AG04449 (cell line): ENCODE data around the gene C9orf153.

Experiments used
- CTCF ChIA-PET: fragments of 350-600 bp; formaldehyde crosslinking; extraction: SDS; loops from one replicate; lab custom pipeline; 2021; ENCODE audit warnings: antibody characterized with exemption; lab: Yijun Ruan, JAX
- POLR2A ChIA-PET: fragments of 400-600, 350-600 bp; formaldehyde crosslinking; extraction: SDS; loops from one replicate; lab custom pipeline; 2020; ENCODE audit warnings: antibody characterized with exemption, inconsistent platforms; lab: Yijun Ruan, JAX
- DNase-seq: peaks from one replicate; pipeline ENCODE4 v3.0.0-alpha.2; 2010; ENCODE audit warnings: low read depth, low spot score
- H3K4me3 ChIP-seq: 2 replicates; pipeline ENCODE4 v1.5.1; 2011; ENCODE audit warnings: low read depth, mild to moderate bottlenecking, control low read depth, low read length
- CTCF ChIP-seq: IDR thresholded peaks from one replicate; pipeline ENCODE4 v1.5.1; 2011; ENCODE audit warnings: mild to moderate bottlenecking, moderate library complexity, low read length, control low read depth, inconsistent platforms; ENCODE audit not compliant: insufficient read depth; ENCODE audit errors: missing control alignments

C9orf153 gene

GRCh38 chr9:86246752-86247161 lies 12.7 kb downstream of the C9orf153 start:
- ChIA-PET POLR2A (no interaction called here), CTCF (interaction anchor here (1.7 kb wide), 1 partner anchor 8 kb away, joined by 6 read pairs; no protein-coding TSS in a partner anchor)
- no peak for DNase-seq
- no peak overlapping the region for H3K4me3 ChIP-seq
- TF ChIP-seq CTCF: no peak

GRCh38 chr9:86242071-86242470 lies 17.4 kb downstream of the C9orf153 start:
- ChIA-PET POLR2A (no interaction called here), CTCF (interaction anchor here (0.9 to 2.1 kb wide), 2 partner anchors 40 to 193 kb away, joined by 3 to 10 read pairs; no protein-coding TSS in a partner anchor)
- no peak for TF ChIP-seq CTCF
- DNase-seq: no peak
- no peak overlapping the region for H3K4me3 ChIP-seq

GRCh38 chr9:86241216-86241615 lies 18.2 kb downstream of the C9orf153 start:
- CTCF ChIA-PET: interaction anchor here (1.3 to 3.1 kb wide), 4 partner anchors 9 to 421 kb away, joined by 3 to 16 read pairs (median 7); no protein-coding TSS in a partner anchor
- TF ChIP-seq CTCF: no peak
- no peak overlapping the region for H3K4me3 ChIP-seq
- POLR2A ChIA-PET: interaction anchor here (0.6 kb wide), 1 partner anchor 414 kb away, joined by 5 read pairs; no protein-coding TSS in a partner anchor
- no peak for DNase-seq

- CTCF ChIA-PET: interaction anchor here (0.9 to 3.1 kb wide), 15 partner anchors 8 to 424 kb away, joined by 3 to 16 read pairs (median 5); no protein-coding TSS in a partner anchor
These were observed 20.3 kb downstream of the C9orf153 start for GRCh38 chr9:86238861-86239770.

GRCh38 chr9:86230858-86231257 lies 28.6 kb downstream of the C9orf153 start:
- no peak overlapping the region for H3K4me3 ChIP-seq
- ChIA-PET CTCF (interaction anchor here (1.0 kb wide), 1 partner anchor 8 kb away, joined by 4 read pairs; no protein-coding TSS in a partner anchor), POLR2A (no interaction called here)
- no peak for DNase-seq
- no peak for TF ChIP-seq CTCF

More at GRCh38 chr9:86238861-86239770, 20.3 kb downstream of the C9orf153 start:
- DNase-seq: no peak
- no peak overlapping the region for H3K4me3 ChIP-seq
- POLR2A ChIA-PET: no interaction called here
- no peak for TF ChIP-seq CTCF

- ChIA-PET POLR2A (no interaction called here), CTCF (interaction anchor here (2.5 kb wide), 1 partner anchor 20 kb away, joined by 9 read pairs; no protein-coding TSS in a partner anchor)
- H3K4me3 ChIP-seq: no peak overlapping the region
- no peak for DNase-seq
- TF ChIP-seq CTCF: no peak
These were observed 36.8 kb downstream of the C9orf153 start for GRCh38 chr9:86222667-86223066.
